K562 (cell line): ENCODE results near the gene ABCC6. TPM values are rescaled to one million over a fixed set of nuclear protein-coding genes. Genes with fewer than 3 reads are reported as not detected.

ENCODE experiments used
- ADNP ChIP-seq: fragments of 200-800 bp; sonication (Bioruptor generic); IDR thresholded peaks from 2 replicates; pipeline ENCODE4 v1.6.1; 2016; ENCODE audit warnings: missing genetic modification characterization, missing compliant biosample characterization
- DMBX1 ChIP-seq: fragments of 250-450 bp; sonication (Bioruptor Pico); IDR thresholded peaks from 2 replicates; pipeline ENCODE4 v1.8.0; 2022; ENCODE audit warnings: inconsistent platforms, mild to moderate bottlenecking, moderate library complexity, borderline replicate concordance
- DPF2 ChIP-seq: fragments of 450-650 bp; IDR thresholded peaks from 2 replicates; pipeline ENCODE4 v1.6.1; 2016
- ELF4 ChIP-seq: fragments of 450-650 bp; formaldehyde crosslinking; IDR thresholded peaks from 2 replicates; pipeline ENCODE4 v1.4.0; 2022; ENCODE audit warnings: missing genetic modification characterization
- HDAC2 ChIP-seq: fragments of 450-650 bp; IDR thresholded peaks from 2 replicates; pipeline ENCODE4 v1.6.1; 2016; ENCODE audit warnings: mild to moderate bottlenecking
- HDGF ChIP-seq: fragments of 450-650 bp; IDR thresholded peaks from 2 replicates; pipeline ENCODE4 v1.6.1; 2016
- MAZ ChIP-seq, 2 experiments: fragments of 450-650 bp in 1 of 2; sonication (generic) in 1 of 2; formaldehyde crosslinking; IDR thresholded peaks in 1 of 2; conservative IDR thresholded peaks in 1 of 2; 2 replicates each; pipeline versions ENCODE4 v1.4.0 to v1.5.0; 2020; ENCODE audit warnings: mild to moderate bottlenecking in 1 of 2, missing genetic modification reagents in 1 of 2
- MXI1 ChIP-seq: IDR thresholded peaks from 2 replicates; pipeline ENCODE4 v1.6.1; 2011; ENCODE audit warnings: low read depth, mild to moderate bottlenecking, improper control_type of control experiment, low read length
- PTTG1 ChIP-seq: fragments of 450-650 bp; IDR thresholded peaks from 2 replicates; pipeline ENCODE4 v1.6.1; 2016; ENCODE audit warnings: low read depth, mild to moderate bottlenecking, missing genetic modification characterization, missing compliant biosample characterization
- RBFOX2 ChIP-seq: fragments of 200-400 bp; formaldehyde crosslinking; IDR thresholded peaks from 2 replicates; pipeline ENCODE4 v1.6.1; 2017; ENCODE audit warnings: low read depth, mild to moderate bottlenecking, low read length, moderate library complexity
- SMARCA5 ChIP-seq: fragments of 450-650 bp; IDR thresholded peaks from 2 replicates; pipeline ENCODE4 v1.6.1; 2016
- TAL1 ChIP-seq: fragments of 450-650 bp; IDR thresholded peaks from 2 replicates; pipeline ENCODE4 v1.6.1; 2016; ENCODE audit warnings: mild to moderate bottlenecking
- TEAD2 ChIP-seq: fragments of 450-650 bp; IDR thresholded peaks from 2 replicates; pipeline ENCODE4 v1.6.1; 2016; ENCODE audit warnings: missing genetic modification characterization, control low read depth, missing compliant biosample characterization
- ZBED1 ChIP-seq: IDR thresholded peaks from 2 replicates; pipeline ENCODE4 v1.6.1; 2014
- ZNF212 ChIP-seq: fragments of 450-650 bp; formaldehyde crosslinking; IDR thresholded peaks from 2 replicates; pipeline ENCODE4 v1.4.0; 2020; ENCODE audit warnings: mild to moderate bottlenecking
- ZNF431 ChIP-seq: sonication (generic); formaldehyde crosslinking; IDR thresholded peaks from 2 replicates; pipeline ENCODE4 v1.8.0; 2022; ENCODE audit warnings: mild to moderate bottlenecking, missing genetic modification reagents
- ZNF551 ChIP-seq: fragments of 250-450 bp; sonication (Bioruptor Pico); IDR thresholded peaks from 2 replicates; pipeline ENCODE4 v1.5.0; 2021; ENCODE audit warnings: mild to moderate bottlenecking, moderate library complexity
- ZNF717 ChIP-seq: fragments of 250-450 bp; sonication (Bioruptor Pico); IDR thresholded peaks from 2 replicates; pipeline ENCODE4 v1.5.0; 2021
- polyA plus RNA-seq, 8 experiments: library from polyadenylated mRNA; depleted of rRNA in 4 of 8; stranded (reverse) in 5 of 8; unstranded in 3 of 8; fragments of >200 nt; fragmentation: Nextera tagmentation in 2 of 8; fragmentation: Illumina TruSeq in 1 of 8; extraction: Ambion mirVana in 2 of 8; extraction: Trizol in 1 of 8; gene quantifications; 2 replicates each; pipeline versions ENCODE4 v1.2.1 to v1.2.3, GENCODE V29; 2011 to 2014; ENCODE audit warnings: inconsistent platforms in 1 of 8, missing spikeins in 1 of 8
- total RNA-seq, 7 experiments: library from RNA; depleted of rRNA in 6 of 7; stranded (reverse); fragments of >200 nt in 6 of 7; fragmentation: Illumina TruSeq in 2 of 7; extraction: Trizol in 2 of 7; gene quantifications; 2 replicates each; pipeline versions ENCODE4 v1.2.1 to v1.2.3, GENCODE V29; 2011 to 2021; ENCODE audit warnings: low replicate concordance in 1 of 7
- TF ChIP-seq, protein P1 (sequence below): fragments of 450-650 bp; IDR thresholded peaks from 2 replicates; pipeline ENCODE4 v1.7.1; 2018; ENCODE audit warnings: mild to moderate bottlenecking, low read depth; ENCODE audit not compliant: partially characterized antibody
- TF ChIP-seq, protein P2 (sequence below): fragments of 250-450 bp; sonication (Bioruptor Pico); IDR thresholded peaks from 2 replicates; pipeline ENCODE4 v1.4.0; 2020; ENCODE audit warnings: mild to moderate bottlenecking, moderate library complexity
- TF ChIP-seq, protein P3 (sequence below): fragments of 450-650 bp; IDR thresholded peaks from 2 replicates; pipeline ENCODE4 v1.7.0; 2016; ENCODE audit warnings: borderline replicate concordance

Gene ABCC6
- total and polyA plus RNA-seq, 9 of the 15 experiments (the other 6 are each of a cell fraction or from before 2014, with no cell fraction given) = 0.03 to 0.46 (median 0.07) TPM; not detected in 4

DNA sequence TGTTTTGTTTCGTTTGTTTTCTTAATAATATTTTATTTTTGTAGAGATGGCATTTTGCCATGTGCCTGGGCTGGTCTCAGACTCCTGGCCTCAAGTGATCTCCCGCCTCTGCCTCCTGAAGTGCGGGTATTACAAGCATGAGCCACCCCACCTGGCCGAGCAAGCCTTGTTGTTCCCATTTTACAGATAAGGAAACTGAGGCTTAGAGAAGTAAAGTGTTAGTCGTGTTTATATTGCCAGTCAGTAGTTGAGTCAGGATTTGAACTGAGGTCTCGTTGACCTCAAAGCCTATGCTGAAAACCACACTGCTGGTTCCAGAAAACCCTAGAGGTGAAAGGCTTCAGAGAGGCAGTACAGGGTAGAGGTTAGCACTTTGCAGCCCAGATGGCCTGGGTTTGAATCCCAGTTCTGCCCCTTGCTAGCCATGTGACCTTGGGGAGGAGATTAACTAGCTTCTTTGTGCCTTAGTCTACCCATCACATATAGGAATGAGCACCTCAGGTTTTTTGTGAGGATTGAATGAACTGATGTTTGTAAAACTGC lies 102.0 kb downstream of the ABCC6 start (continued):
- TF ChIP-seq, protein P1, sequence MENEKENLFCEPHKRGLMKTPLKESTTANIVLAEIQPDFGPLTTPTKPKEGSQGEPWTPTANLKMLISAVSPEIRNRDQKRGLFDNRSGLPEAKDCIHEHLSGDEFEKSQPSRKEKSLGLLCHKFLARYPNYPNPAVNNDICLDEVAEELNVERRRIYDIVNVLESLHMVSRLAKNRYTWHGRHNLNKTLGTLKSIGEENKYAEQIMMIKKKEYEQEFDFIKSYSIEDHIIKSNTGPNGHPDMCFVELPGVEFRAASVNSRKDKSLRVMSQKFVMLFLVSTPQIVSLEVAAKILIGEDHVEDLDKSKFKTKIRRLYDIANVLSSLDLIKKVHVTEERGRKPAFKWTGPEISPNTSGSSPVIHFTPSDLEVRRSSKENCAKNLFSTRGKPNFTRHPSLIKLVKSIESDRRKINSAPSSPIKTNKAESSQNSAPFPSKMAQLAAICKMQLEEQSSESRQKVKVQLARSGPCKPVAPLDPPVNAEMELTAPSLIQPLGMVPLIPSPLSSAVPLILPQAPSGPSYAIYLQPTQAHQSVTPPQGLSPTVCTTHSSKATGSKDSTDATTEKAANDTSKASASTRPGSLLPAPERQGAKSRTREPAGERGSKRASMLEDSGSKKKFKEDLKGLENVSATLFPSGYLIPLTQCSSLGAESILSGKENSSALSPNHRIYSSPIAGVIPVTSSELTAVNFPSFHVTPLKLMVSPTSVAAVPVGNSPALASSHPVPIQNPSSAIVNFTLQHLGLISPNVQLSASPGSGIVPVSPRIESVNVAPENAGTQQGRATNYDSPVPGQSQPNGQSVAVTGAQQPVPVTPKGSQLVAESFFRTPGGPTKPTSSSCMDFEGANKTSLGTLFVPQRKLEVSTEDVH = no peak
- peak; percentile 86 for TF ChIP-seq SMARCA5
- TF ChIP-seq, protein P2, sequence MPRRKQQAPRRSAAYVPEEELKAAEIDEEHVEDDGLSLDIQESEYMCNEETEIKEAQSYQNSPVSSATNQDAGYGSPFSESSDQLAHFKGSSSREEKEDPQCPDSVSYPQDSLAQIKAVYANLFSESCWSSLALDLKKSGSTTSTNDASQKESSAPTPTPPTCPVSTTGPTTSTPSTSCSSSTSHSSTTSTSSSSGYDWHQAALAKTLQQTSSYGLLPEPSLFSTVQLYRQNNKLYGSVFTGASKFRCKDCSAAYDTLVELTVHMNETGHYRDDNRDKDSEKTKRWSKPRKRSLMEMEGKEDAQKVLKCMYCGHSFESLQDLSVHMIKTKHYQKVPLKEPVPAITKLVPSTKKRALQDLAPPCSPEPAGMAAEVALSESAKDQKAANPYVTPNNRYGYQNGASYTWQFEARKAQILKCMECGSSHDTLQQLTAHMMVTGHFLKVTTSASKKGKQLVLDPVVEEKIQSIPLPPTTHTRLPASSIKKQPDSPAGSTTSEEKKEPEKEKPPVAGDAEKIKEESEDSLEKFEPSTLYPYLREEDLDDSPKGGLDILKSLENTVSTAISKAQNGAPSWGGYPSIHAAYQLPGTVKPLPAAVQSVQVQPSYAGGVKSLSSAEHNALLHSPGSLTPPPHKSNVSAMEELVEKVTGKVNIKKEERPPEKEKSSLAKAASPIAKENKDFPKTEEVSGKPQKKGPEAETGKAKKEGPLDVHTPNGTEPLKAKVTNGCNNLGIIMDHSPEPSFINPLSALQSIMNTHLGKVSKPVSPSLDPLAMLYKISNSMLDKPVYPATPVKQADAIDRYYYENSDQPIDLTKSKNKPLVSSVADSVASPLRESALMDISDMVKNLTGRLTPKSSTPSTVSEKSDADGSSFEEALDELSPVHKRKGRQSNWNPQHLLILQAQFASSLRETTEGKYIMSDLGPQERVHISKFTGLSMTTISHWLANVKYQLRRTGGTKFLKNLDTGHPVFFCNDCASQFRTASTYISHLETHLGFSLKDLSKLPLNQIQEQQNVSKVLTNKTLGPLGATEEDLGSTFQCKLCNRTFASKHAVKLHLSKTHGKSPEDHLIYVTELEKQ (CRISPR knock-in tag) = no peak
- no peak for TF ChIP-seq ELF4 (CRISPR knock-in tag)
- no peak for TF ChIP-seq ZNF551 (CRISPR knock-in tag)
- TF ChIP-seq DMBX1 (CRISPR knock-in tag) = peak; percentile 58; the same call in 1 of the 2 replicates
- TF ChIP-seq TAL1 = no peak
- no peak for TF ChIP-seq ZNF717 (CRISPR knock-in tag)
- TF ChIP-seq MAZ (CRISPR knock-in tag; conservative IDR thresholded peaks at IDR 0.05 in 1 of 2, IDR thresholded peaks at IDR 0.05 in 1 of 2) = no peak
- no peak for TF ChIP-seq ZNF431 (CRISPR knock-in tag)
- TF ChIP-seq PTTG1 (tag) = no peak
- TF ChIP-seq HDAC2 = peak; percentile 75; the same call in 1 of the 2 replicates
- no peak for TF ChIP-seq ZNF212 (CRISPR knock-in tag)
- no peak for TF ChIP-seq RBFOX2
- TF ChIP-seq ADNP = peak; percentile 98
- no peak for TF ChIP-seq MXI1
- peak; percentile 6; the same call in 1 of the 2 replicates for TF ChIP-seq DPF2
- no peak for TF ChIP-seq HDGF
- TF ChIP-seq TEAD2 (tag) = no peak
- TF ChIP-seq, protein P3, sequence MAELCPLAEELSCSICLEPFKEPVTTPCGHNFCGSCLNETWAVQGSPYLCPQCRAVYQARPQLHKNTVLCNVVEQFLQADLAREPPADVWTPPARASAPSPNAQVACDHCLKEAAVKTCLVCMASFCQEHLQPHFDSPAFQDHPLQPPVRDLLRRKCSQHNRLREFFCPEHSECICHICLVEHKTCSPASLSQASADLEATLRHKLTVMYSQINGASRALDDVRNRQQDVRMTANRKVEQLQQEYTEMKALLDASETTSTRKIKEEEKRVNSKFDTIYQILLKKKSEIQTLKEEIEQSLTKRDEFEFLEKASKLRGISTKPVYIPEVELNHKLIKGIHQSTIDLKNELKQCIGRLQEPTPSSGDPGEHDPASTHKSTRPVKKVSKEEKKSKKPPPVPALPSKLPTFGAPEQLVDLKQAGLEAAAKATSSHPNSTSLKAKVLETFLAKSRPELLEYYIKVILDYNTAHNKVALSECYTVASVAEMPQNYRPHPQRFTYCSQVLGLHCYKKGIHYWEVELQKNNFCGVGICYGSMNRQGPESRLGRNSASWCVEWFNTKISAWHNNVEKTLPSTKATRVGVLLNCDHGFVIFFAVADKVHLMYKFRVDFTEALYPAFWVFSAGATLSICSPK = no peak
- TF ChIP-seq ZBED1 = no peak
